ENCODE results near the gene MYLK. TPM values are rescaled to one million over a fixed set of nuclear protein-coding genes. Genes with fewer than 3 reads are reported as not detected.
"Not testable (repeated sequence)": the region's sequence is repeated elsewhere in the genome, so short reads cannot be mapped to it uniquely, and the experiment has no call there.

The MYLK gene
- polyA plus RNA-seq, 3 donors = 148 to 187 (median 154) TPM

GRCh38 chr3:123705488-123706285, 178.4 kb downstream of the MYLK start:
- DNase-seq (ENCODE audit: low read depth in 3 of 3, low spot score in 2 of 3) = no peak

- not testable (repeated sequence) for DNase-seq (ENCODE audit: low read depth in 3 of 3, low spot score in 2 of 3)
Observed at GRCh38 chr3:123703663-123704062, 180.5 kb downstream of the MYLK start.

DNA sequence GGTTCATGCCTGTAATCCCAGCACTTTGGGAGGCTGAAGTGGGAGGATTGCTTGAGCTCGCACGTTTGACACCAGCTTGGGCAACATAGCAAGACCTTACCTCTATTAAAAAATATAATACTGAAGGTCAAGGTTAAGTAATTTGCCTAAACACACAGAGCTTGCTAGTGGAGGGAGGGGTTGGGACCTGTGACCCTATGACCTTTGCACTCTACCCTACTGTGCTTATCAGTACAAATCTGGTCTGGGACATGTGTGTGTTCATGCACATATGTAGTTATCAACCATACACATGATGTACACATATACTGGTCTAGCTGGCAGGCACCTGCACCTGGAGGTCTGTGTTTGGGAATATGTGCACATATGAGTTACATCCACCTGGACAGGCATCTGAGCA, 181.4 kb downstream of the MYLK start:
- no peak for DNase-seq (ENCODE audit: low read depth in 3 of 3, low spot score in 2 of 3)

DNA sequence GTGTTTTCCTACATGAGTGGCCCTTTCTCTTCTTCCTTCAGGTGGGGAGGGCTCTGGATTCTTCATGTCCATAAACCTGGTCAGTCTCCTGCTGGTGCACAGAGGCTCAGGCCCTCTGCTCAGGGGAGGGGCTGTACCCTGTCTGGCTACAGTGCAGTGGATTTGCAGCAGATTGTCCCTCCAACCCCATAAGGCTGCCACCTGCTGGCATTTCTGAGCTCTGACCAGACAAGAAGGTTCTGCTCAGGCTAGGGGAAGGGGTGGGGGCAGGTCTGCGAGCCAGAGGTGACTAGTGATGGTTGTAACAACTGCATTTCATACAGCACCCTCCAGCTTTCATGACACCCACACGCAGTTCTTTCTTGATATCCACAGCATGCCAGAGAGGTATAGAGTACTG, 182.1 kb downstream of the MYLK start:
- not testable (repeated sequence) for DNase-seq (ENCODE audit: low read depth in 3 of 3, low spot score in 2 of 3)

GRCh38 chr3:123700791-123701722, 183.1 kb downstream of the MYLK start:
- DNase-seq (ENCODE audit: low read depth in 3 of 3, low spot score in 2 of 3) = no peak

- DNase-seq (ENCODE audit: low read depth in 3 of 3, low spot score in 2 of 3) = no peak
Observed at GRCh38 chr3:123698813-123699212, 185.3 kb downstream of the MYLK start.

GRCh38 chr3:123696808-123697207, 187.3 kb downstream of the MYLK start:
- no peak for DNase-seq (ENCODE audit: low read depth in 3 of 3, low spot score in 2 of 3)

- DNase-seq (ENCODE audit: low read depth in 3 of 3, low spot score in 2 of 3) = no peak
Observed at GRCh38 chr3:123695731-123696640, 188.1 kb downstream of the MYLK start.

- no peak for DNase-seq (ENCODE audit: low read depth in 3 of 3, low spot score in 2 of 3)
Observed at GRCh38 chr3:123695152-123695551, 189.0 kb downstream of the MYLK start.

- peak in 1 of 3 donors; percentile 53 for DNase-seq (ENCODE audit: low read depth in 3 of 3, low spot score in 2 of 3)
Observed at GRCh38 chr3:123694366-123695087, 189.6 kb downstream of the MYLK start.

DNA sequence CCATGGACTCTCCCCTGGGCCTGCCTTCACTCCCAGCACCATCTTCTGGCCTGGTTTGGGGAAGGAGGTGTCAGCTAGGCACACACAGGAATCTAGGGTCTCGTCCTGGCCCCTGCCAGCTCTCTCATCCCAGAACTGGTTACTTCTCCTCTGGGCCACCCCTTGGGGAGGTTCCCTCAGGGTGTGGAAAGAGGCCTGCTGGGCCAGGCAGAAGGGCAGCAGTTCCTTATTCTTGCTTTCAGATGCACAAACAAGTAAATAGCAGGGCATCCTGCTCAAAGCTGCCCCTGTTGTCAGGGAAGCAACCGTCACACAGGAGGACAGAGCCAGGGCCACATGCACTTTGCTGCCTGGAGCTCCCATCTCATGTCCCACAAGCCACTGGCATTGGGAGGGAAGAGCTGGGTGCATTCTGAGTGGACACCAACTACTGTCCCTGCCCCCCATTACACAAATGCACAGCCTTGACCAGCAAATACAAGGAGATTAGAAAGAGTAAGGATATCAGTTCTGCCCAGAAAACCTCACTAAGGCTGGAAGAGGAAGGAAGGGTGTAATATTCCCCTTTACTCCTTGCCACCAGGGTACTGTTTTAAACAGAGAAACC, 190.4 kb downstream of the MYLK start:
- DNase-seq (ENCODE audit: low read depth in 3 of 3, low spot score in 2 of 3) = no peak

- no peak for DNase-seq (ENCODE audit: low read depth in 3 of 3, low spot score in 2 of 3)
Observed at GRCh38 chr3:123692671-123693070, 191.5 kb downstream of the MYLK start.

DNA sequence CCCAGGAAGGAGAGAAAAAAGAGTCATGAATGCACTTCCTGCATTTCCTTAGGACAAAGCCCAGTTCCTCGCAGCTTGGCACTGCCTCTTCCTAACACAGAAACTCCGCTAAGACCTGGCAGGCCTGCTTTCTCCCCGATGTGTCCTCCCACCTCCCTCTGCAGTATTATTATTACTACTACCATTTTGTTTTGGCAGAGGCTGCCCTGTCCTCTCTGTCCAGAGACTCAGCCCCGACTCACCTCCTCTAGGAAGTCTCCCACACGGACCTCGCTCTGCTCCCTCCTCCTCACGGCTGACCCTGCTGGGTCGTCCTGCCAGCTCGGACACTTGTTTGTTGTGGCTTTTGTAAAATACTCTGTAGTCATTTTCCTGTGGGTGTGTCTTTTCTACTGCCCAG, 192.1 kb downstream of the MYLK start:
- DNase-seq (ENCODE audit: low read depth in 3 of 3, low spot score in 2 of 3) = no peak

- no peak for DNase-seq (ENCODE audit: low read depth in 3 of 3, low spot score in 2 of 3)
Observed at GRCh38 chr3:123689831-123690230, 194.3 kb downstream of the MYLK start.

- no peak for DNase-seq (ENCODE audit: low read depth in 3 of 3, low spot score in 2 of 3)
Observed at GRCh38 chr3:123688241-123688747, 195.8 kb downstream of the MYLK start.

DNA sequence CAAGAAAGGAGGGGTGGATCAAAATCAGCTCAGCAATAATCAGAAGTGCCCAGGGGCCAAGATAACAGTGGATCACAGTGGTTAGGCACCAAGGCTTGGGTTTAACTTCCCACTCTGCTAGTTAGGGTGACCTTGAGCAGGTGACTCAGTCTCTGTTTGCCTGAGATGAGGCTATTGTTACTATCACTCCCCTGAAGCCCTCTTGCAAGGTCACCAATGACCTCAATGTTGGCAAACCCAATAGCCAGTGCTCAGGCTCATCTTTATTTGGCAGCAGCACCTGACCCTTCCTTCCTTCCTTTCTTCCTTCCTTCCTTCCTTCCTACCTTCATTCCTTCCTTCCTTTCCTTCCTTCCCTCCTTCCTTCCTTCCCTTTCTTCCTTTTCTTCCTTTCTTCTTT, 196.8 kb downstream of the MYLK start:
- DNase-seq (ENCODE audit: low read depth in 3 of 3, low spot score in 2 of 3) = no peak

DNA sequence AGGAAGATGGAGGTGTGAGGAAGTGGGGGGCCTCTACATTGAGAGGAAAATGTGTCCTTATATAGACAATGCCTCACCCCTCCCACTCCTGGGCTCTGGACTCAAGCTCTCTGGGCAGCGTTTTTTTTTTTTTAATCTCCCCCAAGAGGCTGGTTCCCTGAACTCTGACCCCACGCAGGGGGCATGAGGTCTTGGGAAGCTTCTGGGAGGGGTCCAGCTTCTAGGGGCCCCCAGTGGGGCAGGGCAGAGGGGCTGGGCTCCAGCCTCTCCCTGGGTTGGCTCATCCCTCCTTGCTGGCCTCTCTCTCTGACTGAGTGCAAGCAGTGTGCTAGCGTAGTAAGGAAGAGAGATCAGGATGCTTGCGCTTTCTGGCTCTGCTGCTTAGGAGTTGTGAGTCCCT, 197.9 kb downstream of the MYLK start:
- DNase-seq (ENCODE audit: low read depth in 3 of 3, low spot score in 2 of 3) = no peak

DNA sequence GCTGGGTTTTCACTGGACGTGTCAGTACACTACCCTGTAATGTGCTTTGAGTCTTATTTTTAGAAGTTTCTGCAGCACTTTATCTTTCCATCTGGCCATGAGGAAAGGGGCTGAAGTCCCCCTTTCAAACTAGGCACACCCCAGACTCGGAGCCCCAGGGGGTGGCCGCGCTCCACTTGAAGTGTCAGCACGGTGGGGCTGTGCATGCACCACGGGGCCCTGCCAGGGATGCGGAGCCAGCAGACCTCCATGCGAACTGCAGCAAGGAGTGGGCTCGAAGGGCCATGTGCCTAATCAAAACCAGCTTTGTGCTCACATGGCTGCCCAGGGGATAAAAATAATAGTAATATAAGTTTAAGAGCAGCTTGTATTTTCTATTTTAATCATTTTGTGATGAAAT, 198.4 kb downstream of the MYLK start:
- no peak for DNase-seq (ENCODE audit: low read depth in 3 of 3, low spot score in 2 of 3)

GRCh38 chr3:123684636-123685035, 199.5 kb downstream of the MYLK start:
- DNase-seq (ENCODE audit: low read depth in 3 of 3, low spot score in 2 of 3) = no peak

Data from right renal cortex interstitium (tissue), 3 donors.